KBM-7 (cell line): ENCODE data around the gene ZCCHC24.
"Not testable (repeated sequence)": the region's sequence is repeated elsewhere in the genome, so short reads cannot be mapped to it uniquely, and the experiment has no call there.

Experiments used
- DNase-seq: peaks from one replicate; pipeline ENCODE4 v3.0.0-alpha.2; 2015
- in situ Hi-C: fragments of 300-500 bp; cut with MboI; formaldehyde crosslinking; loops from 2 replicates; pipeline ENCODE4 v1.14.3; 2020; ENCODE audit warnings: low sequenced_read_pairs, low pct_unique_long_range_greater_than_20kb, mixed read lengths

ZCCHC24 gene

DNA sequence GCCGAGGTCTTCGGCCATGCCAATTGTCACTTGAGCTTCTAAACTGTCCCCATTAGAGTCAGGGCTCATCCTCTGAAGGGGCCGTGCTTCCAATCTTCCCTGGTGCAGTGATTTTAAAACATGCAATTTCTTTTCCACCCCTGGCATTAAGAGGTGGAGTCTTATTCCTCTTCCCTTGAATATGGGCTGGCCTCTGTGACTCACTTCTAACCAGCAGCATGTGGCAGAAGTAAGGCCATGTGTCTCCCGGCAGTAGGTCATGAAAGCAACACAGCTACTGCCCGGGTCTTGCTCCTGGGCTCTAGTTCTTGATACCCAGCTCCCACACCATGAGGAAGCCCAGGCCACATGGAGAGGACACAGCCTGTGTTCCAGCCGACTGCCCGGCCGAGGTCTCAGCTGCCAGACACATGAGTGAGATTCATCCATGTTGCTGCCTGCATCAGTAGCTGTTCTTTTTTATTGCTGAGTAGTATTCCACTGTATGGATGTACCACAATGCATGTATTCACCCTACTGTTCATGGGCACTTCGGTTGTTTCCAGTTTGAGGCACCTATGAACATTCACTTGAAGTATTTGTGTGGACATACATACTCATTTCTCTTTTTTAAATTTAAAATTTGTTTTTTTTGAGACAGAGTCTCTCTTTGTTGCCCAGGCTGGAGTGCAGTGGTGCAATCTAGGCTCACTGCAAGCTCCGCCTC lies 112.7 kb downstream of the ZCCHC24 start:
- in situ Hi-C loops, DNase-seq: not testable (repeated sequence)
